ENCODE data around the gene TMEM225B.
"Not testable (repeated sequence)": the region's sequence is repeated elsewhere in the genome, so short reads cannot be mapped to it uniquely, and the experiment has no call there.

TMEM225B gene, protein sequence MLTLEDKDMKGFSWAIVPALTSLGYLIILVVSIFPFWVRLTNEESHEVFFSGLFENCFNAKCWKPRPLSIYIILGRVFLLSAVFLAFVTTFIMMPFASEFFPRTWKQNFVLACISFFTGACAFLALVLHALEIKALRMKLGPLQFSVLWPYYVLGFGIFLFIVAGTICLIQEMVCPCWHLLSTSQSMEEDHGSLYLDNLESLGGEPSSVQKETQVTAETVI

DNA sequence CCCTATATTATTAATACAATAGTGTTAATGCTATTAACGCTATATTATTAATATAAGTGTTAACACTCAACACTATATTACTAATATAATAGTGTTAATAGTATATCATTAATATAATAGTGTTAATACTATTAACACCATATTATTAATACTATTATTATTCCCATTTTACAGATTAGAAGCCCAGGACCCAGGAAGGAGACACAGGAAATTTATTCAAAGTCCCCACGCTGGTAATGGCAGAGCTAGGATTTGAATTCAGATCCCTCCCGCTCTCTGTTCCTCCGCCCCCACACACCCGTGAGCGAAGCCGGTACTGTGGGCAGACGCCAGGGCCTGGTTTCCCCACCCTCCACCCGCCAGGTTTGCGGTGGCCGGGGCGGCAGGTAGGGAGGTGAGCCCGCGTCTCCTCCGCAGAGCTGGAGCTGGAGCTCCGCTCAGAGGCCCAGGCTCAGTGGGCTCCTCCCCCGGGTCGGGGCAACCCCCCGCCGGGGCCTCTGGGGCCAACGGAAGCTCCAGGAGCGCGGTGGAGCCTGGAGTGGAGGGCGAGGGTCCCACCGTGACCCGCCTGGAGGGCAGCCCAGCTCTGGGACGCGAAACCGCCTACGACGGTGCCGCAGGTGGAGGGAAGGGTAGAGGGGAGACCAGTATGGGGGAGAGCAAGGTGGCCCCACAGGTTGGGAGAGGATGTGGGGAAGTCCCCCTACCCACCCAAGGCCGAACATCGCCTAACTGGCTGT is at the start of gene TMEM225B:
Gene TMEM225B (plus strand): TSS at position 506 of the 740 bp plus-strand sequence. CDS start 6,122 bp downstream, outside the sequence.
- DNase-seq (no peak), ATAC-seq (no peak)

DNA sequence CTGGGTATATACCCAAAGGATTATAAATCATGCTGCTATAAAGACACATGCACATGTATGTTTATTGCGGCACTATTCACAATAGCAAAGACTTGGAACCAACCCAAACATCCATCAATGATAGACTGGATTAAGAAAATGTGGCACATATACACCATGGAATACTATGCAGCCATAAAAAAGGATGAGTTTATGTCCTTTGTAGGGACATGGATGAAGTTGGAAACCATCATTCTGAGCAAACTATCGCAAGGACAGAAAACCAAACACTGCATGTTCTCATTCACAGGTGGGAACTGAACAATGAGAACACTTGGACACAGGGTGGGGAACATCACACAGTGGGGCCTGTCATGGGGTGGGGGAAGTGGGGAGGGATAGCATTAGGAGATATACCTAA is 48.5 kb upstream of the TMEM225B start:
- DNase-seq, ATAC-seq: not testable (repeated sequence)

DNA sequence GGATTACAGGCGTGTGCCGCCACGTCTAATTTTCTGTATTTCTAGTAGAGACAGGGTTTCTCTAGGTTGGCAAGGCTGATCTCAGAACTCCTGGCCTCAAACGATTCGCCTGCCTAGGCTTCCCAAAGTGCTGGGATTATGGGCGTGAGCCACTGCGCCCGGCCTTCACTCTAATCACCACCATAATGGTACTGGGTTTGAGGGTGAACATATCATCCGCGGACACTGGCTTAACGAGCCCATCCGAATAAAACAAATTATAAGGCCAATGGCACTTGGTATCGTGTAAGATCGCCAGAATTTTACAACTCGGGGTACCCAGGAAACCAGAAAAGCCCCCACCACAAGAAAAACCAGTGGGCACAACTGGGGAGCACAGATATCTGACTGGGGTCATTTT is 46.7 kb upstream of the TMEM225B start:
- DNase-seq: no peak

DNA sequence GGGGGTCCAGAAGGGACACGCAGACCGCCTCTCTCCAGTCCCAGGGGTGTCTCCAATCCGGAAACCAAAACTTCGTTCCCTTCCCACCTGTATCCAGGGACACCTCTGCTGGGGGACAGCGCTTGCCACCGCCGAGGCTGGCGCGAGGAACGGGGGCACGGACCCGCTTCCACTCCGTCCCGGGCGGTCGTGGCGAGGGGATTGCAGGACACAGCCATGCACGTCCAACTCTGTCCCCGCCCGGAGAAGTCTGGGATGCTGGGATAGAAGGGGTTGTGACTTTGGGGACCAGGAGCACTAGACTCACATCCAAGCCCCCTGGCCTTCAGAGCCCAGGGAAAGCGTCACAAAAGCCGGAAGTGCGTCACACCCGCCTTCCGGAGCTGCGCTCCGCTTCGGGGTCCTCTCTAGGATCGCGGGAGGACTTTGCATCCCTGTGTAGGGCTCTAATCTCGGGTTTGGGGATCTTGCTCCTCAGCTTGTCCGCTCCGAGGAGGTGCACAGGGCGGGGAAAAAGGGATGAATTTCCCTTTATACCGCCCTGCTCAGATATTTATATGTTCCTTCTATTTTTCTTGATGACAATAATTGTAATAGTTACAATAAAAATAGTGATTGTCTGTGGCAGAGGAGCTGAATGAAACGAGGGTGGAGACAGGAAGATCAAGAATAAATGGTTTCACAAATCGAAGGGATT is 46.2 kb upstream of the TMEM225B start, which contains the start of gene FAM200A:
Gene FAM200A (minus strand): TSS at position 348 of the 697 bp plus-strand sequence. CDS start 3,707 bp downstream, outside the sequence.
- ATAC-seq (peak; percentile 100), DNase-seq (peak; percentile 88)

More for the DNA sequence above, 46.7 kb upstream of the TMEM225B start:
- ATAC-seq: no peak

DNA sequence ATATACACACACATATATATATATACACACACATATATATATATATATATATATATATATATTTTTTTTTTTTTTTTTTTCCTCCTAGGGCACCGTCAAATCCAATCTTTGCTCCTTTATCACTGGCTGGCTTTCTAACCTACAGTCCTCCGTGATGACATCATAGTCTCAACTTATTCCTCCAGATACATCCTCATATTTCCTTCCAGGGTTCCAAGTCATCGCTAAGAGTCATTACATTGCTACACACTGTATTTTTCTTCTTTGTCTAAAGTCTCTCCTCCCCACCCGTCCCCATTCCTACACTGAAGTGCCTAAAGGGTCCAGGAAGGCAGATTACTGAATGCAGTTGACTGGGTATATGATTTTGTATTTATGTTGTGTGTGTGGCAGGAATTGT is 45.0 kb upstream of the TMEM225B start:
- no peak for DNase-seq
- ATAC-seq: no peak

DNA sequence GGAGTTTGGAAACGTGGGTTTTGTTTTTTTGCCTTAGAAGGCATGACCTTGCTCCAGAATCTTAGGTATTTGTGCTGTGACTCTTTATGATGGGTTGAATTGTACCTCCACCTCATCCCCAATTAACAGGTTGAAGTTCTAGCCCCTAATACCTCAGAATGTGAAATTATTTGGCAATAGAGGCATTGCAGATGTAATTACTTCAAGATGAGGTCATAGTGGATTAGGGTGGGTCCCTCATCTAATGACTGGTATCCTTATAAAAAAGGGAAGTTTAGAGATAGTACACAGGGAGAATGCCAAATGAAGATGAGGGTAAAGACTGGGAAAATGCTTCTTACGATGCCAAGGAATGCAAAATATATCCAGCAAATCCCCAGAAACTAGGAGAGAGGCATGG is 43.1 kb upstream of the TMEM225B start:
- ATAC-seq (no peak), DNase-seq (no peak)

DNA sequence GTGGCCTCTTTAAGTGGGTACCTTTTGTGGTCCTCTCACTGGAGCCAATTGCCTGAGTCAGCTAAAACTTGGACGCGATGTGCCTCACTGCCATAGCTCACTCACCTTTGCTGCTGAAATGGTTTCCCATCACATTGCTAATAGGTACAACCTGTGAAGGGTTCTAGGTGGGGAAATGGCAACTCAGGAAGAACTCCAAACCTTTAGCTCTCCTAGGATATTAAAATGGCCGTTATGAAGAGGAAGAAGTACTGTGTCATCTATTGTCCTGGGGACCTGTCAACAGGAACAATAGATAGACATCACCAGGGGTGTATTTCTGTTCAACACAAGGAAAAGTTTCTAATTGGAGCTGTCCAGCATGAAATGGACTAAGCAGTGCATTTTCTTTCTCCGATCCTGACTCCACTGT is 40.9 kb upstream of the TMEM225B start:
- DNase-seq (no peak), ATAC-seq (no peak)

DNA sequence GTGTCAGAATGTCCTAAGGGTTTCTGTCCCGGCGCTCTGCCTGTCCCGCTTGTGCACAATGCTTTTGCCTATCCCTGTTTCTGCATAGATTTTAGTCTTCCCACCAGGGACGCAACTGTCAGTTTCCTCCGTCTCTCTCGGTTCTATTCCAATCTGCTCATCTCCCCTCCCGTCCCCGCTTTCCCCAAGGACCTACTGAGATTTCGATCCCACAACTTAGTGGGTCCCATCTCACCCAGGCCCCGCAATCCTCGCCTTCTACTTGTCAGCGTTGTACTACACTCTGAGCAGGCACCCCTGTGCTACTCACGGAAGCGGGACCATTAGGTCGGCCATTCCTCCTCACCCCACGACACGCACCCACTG is 40.1 kb upstream of the TMEM225B start:
- DNase-seq: no peak
- peak; percentile 61 for ATAC-seq

DNA sequence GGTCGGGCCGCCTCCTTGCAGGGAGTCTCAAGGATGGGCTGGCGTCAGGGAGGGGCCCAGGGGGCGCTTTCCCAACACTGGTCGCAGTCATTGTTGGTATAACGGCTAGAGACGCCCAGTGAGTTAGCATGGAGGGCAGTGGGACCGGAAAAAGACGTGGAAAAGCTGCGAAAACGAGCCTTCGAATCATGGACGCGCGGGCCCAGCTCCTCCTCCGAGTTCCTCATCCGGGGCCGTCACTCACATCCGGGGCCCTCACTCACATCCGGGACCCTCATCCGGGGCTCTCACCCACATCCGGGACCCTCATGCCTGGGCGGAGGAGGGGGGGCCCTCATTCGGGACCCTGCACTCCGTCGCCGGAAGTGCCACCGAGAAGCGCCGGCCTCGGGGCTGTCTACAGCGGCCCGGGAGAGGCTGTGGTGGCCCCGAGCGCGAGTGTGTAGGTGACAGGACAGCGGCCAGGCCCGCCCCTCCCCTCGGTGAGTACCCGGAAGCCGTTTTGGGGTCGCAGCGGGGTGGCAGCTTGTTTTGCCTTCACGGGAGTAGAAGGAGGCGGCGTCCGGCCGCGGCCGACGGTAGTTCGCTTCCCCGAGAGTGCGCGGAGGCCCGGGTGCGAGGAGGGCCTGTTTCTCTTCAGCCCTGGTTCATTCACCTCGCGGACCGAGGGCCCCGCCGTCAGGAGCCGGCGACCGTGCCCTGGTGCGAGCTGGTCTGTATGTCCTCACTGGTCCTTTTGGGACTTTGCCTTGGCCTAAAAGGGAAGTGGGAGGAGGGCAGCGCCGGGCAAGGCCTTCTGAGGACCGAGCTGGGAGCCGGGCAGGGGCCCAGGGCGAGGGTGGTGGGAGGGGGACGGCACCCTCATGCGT is 39.5 kb upstream of the TMEM225B start, which contains the start of gene ZNF655:
Gene ZNF655 (plus strand): TSS at position 337 of the 869 bp plus-strand sequence. CDS start 1,918 bp downstream, outside the sequence.
- DNase-seq (peak; percentile 92), ATAC-seq (peak; percentile 91)

DNA sequence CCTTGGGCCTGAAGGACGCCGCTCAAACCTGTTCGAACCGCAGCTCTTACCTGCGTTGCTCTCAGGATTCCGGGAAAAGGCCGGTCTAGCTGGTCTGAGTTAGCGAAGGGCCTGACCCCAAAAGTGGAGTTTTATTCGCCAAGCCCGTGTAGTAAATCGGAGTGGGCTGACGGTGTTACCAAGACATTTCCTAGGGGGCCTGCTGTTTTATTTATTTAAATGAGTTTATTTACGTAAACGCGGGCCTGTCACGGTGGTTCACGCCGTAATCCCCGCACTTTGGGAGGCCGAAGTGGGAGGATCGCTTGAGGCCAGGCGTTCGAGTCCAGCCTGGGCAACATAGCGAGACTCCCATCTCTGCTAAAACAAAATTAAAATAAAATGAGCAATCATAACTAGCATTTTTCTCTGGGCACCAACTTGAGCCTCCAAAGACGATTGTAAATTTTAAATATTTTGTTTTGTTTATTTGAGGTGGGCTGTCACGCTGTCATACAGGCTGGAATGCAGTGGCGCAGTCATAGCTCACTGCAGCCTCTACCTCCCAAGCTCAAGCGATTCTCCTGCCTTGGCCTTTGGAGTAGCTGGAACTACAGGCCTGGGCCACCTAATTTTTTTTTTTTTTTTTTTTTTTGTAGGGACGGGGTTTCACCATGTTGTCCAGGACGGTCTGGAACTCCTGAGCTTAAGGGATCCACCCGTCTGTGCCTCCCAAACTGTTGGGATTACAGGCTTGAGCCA is 38.7 kb upstream of the TMEM225B start:
- DNase-seq (no peak), ATAC-seq (no peak)

DNA sequence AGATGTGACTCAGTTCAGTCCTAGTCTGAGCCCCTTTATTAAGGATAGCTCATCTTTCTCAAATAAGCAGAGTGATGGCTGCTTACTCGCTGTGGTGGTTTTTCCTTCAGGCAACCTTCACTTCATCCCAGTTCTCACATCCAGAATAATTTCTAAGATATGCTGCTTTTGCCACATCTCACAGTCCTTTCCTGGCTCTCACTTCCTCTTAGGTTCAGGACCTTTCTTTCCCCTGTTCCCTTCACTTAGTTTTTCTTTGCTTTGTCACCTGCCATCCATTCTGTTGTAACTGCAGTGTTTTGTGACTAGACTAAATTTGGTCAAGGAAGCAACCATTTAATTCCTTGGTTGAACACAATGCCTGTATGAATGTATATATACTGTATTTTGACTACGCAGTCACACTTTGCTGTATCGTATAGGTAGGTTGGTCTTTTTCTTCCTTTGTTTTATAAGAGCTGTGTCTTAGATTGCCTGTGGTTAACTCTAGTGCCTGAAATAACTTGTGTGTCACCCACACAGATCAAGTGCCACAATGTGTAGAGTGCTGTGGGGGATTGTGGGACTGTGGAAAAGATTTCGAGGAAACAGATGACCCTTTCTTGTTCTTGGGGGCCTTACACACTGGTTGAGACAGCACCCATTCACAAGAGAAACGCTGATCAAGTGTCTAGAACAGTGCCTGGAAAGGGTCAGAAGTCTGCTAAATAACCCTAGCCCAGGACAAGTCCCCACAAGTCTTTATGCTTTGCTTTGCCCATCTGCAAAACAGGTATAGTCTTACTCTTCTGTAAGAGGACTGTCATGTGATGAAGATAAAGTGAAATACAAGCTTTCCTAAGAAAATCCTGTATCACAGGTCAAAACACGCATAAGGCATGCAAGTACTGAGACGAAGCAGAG is 37.0 kb upstream of the TMEM225B start:
- DNase-seq (no peak), ATAC-seq (no peak)

DNA sequence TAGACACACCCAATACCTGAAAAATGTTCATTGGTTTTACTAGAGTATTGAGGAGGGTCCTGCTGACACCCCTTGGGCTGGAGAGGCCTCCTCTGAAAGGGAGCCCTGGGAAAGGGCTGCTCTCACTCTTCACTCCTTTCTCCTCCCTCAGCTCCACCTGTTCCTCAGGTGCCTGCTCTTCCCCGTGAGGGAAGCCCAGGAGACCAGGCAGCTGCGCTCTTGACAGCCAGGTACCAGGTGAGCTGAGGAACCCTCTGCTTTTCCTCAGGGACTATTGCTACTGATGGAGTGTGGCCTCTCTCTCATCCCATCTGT is 36.4 kb upstream of the TMEM225B start:
- no peak for ATAC-seq
- no peak for DNase-seq

DNA sequence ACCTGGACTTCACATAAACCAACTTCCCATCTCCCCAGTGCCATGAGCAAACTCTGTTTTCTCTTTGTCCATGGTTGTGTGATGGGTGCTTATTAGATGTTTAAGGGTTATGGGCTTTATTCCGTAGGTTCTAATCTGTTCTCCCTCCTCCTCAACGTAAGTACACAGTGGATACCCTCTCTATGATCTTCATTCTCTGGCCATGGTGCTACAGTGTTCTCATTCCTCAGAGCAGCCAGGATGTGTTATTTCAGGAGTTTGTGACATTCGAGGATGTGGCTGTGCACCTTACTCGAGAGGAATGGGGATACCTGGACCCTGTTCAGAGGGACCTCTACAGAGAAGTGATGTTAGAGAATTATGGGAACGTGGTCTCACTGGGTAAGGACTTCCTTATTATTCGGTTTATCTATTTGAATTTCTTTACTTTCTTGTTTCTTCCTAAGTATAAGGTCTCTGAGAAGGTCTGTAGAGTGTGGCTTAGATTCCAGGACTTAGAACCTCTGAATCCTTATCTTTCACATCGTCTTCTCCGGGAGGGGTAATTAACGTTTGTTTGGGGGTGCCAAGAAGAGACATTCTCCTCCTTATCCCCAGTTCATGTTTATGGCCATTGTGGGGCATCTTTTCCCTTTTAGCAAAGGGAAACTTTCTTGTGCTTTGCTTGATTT is 35.8 kb upstream of the TMEM225B start:
- no peak for ATAC-seq

DNA sequence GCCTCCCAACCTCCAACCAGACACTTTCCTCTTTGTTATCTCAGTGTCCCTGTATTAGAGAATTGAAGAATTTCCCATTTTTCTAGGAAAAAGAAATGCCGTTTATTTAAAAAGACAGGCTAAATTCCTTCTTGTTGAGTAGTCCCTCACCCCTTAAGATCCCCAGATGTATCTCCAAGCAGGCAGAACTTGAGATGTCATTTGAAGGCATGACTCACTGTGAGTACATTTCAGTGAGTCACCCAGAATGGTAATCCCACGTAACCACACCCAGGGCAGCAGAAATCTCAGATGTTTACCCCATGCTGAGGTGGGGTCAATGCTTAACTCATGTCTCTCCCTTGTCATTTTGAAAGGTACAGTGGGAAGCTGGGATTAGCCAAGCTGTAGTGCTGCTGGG is 35.2 kb upstream of the TMEM225B start:
- peak; percentile 52 for DNase-seq
- ATAC-seq: peak; percentile 71

More for the DNA sequence above, 35.8 kb upstream of the TMEM225B start:
- DNase-seq: no peak

DNA sequence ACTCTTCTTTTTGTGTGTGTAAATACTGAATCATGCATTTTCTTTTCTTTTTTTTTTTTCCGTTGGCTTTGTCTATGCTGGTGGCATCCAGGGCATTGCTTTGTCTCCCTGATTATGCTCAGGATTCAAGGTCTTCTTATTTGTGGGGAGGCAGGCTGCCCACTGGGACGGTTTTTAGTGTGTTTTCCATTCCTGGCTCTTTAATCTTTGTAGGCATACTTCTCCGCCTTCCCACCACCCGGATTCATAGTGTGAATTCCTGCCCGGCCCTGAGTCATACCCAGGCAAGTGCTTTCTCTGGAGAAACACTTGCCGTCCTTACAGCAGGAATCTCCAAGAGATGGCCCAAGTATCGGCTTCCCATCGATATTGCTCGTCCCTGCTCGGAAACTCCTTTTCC is 34.4 kb upstream of the TMEM225B start:
- DNase-seq: no peak
- no peak for ATAC-seq

DNA sequence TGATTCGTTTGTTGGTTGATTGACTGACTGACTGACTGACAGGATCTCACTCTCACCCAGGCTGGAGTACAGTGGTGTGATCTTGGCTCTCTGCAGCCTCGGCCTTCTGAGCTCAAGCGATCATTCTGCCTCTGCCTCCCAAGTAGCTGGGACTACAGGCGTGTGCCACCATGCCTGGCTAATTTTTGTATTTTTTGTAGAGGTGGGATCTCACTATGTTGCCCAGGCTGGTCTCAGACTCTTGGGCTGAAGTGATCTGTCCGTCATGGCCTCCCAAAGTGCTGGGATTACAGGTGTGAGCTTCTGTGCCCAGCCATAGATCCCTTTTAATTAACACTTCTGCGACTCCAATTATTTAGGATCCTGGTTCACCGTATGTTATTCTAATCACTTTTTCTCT is 29.3 kb upstream of the TMEM225B start:
- not testable (repeated sequence) for DNase-seq, ATAC-seq

DNA sequence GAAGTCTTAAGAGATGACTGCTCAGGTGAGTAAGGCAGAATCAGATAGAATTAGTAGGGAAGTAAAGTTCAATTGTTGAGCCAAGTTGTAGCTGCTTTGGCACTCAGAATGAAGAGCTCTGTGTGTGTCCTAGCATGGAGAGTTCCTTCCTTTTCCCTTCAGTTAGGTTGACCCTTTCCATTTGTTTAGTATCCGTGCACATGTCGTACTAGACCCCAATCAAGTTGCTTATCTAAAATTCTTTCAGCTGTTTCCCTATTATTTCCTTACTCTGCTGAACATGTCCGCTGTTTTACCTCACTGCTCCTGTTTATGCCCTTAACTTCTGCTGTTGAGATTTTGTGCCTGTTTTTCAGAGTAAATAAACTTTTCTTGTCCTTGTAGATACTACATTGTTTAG is 26.3 kb upstream of the TMEM225B start:
- ATAC-seq: no peak
- DNase-seq: no peak

DNA sequence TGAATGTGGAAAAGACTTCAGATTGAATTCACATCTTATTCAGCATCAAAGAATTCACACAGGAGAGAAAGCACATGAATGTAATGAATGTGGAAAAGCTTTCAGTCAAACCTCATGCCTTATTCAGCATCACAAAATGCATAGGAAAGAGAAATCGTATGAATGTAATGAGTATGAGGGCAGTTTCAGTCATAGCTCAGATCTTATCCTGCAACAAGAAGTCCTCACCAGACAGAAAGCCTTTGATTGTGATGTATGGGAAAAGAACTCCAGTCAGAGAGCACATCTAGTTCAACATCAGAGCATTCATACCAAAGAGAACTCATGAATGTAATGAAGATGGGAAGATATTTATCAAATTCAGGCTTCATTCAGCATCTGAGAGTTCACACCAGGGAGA is 24.8 kb upstream of the TMEM225B start:
- ATAC-seq: no peak
- no peak for DNase-seq

DNA sequence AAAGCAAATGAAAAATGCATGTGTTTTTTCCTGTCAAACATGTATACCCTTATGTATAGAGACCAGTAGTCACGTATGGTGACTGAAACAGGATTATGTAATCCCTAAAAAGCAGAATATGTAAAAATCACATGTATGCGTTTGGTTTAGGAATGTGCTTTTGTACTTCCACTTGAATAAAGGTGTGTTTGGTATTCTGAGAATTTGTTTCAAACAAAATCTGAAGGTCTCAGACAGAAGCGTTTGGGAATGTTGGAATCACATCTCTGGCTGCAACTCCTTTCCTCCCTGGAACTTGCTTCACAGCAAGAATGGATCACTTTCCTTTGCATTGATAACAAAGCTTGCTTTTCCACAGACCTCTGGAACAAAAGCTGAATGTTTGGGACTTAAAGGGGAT is 21.8 kb upstream of the TMEM225B start:
- ATAC-seq: no peak
- no peak for DNase-seq
